Stromal cell of bone marrow (primary cell): Measurements from ENCODE around the gene MIA2.
"Not testable (repeated sequence)": the region's sequence is repeated elsewhere in the genome, so short reads cannot be mapped to it uniquely, and the experiment has no call there.

Experiments used
- DNase-seq: peaks from one replicate; pipeline ENCODE4 v3.0.0-alpha.2; 2012; ENCODE audit warnings: low read depth

MIA2 gene, protein sequence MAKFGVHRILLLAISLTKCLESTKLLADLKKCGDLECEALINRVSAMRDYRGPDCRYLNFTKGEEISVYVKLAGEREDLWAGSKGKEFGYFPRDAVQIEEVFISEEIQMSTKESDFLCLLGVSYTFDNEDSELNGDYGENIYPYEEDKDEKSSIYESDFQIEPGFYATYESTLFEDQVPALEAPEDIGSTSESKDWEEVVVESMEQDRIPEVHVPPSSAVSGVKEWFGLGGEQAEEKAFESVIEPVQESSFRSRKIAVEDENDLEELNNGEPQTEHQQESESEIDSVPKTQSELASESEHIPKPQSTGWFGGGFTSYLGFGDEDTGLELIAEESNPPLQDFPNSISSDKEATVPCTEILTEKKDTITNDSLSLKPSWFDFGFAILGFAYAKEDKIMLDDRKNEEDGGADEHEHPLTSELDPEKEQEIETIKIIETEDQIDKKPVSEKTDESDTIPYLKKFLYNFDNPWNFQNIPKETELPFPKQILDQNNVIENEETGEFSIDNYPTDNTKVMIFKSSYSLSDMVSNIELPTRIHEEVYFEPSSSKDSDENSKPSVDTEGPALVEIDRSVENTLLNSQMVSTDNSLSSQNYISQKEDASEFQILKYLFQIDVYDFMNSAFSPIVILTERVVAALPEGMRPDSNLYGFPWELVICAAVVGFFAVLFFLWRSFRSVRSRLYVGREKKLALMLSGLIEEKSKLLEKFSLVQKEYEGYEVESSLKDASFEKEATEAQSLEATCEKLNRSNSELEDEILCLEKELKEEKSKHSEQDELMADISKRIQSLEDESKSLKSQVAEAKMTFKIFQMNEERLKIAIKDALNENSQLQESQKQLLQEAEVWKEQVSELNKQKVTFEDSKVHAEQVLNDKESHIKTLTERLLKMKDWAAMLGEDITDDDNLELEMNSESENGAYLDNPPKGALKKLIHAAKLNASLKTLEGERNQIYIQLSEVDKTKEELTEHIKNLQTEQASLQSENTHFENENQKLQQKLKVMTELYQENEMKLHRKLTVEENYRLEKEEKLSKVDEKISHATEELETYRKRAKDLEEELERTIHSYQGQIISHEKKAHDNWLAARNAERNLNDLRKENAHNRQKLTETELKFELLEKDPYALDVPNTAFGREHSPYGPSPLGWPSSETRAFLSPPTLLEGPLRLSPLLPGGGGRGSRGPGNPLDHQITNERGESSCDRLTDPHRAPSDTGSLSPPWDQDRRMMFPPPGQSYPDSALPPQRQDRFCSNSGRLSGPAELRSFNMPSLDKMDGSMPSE (N-terminal part only)

DNA sequence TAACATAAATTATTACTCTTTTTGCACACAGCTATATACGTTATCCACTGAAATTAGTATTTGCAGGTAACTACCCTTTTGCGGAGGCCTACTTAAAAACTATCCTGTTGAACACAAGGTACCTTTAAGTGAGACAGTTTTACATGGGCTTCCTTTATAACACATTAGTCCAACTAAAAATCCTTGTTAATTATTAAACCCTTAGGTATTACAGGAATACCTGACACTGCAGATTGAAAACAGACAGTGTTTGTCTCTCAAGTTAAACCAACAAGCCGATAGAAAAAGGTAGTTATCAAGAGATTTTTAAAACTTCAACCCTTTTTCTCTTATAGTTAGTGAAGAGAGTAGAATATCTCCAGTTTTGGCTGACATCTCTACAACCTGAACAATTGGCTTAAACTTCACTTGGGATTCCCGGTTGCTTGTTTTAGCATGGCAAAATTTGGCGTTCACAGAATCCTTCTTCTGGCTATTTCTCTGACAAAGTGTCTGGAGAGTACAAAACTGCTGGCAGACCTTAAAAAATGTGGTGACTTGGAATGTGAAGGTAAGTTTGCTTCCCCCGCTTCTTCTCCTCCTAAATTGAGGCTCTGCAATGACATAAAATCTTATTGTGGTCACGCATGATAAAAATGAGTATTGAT, at the start of gene MIA2:
Gene MIA2 (plus strand): TSS at position 236 of the 647 bp plus-strand sequence. CDS start 200 bp downstream, at position 436.
- no peak for DNase-seq

DNA sequence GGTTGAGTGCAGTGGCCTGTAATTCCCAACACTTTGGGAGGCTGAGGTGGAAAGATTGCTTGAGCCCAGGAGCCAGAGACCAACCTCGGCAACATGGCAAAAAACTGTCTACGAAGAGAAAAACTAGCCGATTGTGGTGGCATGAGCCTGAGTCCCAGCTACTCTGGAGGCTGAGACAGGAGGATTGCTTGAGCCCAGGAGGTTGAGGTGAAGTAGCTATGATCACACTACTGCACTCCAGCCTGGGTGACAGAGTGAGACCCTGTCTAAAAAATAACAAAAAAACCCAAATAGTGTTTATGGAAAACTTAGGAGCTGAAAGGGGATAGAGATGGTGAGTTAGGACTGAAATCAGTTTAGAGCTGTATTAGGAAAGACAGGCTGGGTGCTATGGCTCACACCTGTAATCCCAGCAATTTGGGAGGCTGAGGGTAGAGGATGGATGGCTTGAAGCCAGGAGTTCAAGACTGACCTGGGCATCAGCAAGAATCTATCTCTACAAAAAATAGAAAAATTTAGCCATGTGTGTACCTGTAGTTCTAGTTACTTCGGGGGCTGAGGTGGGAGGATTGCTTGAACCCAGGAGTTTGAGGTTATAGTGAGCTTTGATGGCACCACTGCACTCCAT, 49.0 kb upstream of the MIA2 start:
- no peak for DNase-seq

DNA sequence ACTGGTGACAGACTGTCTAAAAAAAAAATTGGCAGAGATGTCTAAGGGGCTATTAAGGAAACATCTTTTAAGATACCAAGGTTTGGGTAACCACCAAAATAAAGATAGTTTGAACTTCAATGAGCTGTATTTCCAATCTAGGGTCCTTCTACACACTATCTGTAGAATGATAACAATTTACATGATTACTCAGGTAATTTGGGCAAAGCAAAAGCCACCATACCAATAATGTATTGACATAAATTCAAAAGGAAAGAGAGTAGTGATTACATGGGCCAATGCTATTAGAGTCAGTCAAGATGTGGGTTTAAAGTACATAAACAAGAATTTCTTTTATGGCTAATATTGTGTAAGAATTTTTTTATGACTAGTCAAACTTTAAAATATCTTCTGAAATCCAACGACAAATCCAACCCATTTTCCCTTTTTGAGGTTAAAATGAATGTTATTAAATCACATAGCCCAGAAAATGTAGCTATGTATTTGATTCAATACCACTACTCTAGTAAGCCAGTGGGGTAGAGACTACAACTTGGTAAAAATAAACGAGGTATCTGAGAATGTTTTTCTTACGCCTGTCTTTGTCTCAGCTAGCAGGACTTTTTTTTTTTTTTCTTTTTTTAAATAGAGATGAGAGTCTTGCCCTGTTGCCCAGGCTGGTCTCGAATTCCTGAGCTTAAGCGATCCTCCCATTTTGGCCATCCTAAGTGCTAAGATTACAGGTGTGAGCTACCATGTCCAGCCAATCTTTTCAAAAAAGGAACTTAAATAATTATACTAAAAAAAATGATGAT, 48.3 kb upstream of the MIA2 start:
- DNase-seq = no peak

DNA sequence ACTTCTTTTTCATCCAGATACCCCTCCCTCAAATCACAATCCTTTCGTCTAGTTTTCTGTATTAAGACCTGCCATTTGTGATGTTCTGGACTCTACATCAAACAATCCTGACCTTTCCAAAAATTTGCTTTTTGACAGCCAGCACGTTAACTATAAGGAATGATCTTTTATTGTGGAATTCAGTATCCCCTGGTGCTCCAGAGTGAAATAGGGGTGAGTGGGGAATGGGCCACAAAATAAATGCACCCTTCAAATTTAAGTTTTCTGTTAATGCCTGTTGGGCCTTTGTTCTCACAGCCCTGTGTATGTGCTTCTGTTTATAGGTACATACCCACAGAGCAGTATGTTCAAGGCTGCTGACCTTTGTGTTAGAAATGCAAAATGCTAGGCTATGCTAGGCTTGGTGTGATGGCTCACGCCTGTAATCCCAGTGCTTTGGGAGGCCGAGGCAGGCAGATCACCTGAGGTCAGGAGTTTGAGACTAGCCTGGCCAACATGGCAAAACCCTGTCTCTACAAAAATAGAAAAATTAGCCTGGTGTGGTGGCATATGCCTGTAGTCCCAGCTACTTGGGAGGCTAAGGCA, 46.7 kb upstream of the MIA2 start:
- DNase-seq = no peak

DNA sequence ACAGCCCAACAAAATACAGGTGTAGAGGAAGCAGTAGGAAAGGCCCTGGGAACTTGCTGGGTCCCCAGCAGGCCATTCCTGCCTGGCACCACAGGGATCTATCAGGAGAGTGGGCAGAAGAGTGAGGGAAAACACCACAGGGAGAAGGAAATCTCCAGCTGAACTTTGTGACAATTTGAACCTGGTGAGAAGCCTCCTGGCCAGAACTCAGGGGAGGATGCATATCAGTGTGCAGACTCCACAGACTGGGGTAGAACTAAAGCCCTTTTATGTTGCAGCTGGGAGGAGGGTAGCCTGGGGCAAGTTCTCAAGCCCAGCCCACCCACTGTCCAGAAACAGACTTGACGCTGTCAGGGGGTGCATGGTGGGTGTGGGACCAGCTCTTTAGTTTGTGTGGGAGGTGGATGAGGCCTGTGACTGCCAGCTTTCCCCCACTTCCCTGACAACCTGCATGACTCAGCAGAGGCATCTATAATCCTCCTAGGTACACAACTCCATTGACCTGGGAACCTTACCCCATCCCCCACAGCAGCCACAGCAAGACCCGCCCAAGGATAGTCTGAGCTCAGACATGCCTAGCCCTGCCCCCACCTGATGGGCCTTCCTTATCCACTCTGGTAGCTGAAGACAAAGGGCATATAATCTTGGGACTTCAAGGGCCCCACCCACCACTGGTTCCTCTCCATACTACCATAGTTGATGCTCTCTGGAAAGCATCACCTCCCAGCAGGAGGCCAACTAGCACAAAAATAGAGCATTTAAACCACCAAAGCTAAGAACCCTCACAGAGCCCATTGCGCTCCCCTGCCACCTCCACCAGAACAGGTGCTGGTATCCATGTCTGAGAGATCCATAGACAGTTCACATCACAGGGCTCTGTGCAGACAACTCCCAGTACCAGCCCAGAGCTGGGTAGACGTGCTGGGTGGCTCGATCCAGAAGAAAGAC, 29.8 kb upstream of the MIA2 start:
- DNase-seq = no peak

DNA sequence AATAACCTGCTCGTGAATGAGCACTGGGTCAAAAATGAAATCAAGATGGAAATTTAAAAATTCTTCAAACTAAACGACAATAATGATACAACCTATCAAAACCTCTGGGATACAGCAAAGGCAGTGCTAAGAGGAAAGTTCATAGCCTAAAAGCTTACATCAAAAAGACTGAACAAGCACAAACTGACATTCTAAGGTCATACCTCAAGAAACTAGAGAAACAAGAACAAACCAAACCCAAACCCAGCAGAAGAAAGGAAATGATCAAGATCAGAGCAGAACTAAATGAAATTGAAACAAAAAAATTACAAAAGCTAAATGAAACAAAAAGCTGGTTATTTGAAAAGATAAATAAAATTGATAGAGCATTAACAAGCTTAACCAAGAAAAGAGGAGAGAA, 26.3 kb upstream of the MIA2 start:
- DNase-seq = not testable (repeated sequence)

DNA sequence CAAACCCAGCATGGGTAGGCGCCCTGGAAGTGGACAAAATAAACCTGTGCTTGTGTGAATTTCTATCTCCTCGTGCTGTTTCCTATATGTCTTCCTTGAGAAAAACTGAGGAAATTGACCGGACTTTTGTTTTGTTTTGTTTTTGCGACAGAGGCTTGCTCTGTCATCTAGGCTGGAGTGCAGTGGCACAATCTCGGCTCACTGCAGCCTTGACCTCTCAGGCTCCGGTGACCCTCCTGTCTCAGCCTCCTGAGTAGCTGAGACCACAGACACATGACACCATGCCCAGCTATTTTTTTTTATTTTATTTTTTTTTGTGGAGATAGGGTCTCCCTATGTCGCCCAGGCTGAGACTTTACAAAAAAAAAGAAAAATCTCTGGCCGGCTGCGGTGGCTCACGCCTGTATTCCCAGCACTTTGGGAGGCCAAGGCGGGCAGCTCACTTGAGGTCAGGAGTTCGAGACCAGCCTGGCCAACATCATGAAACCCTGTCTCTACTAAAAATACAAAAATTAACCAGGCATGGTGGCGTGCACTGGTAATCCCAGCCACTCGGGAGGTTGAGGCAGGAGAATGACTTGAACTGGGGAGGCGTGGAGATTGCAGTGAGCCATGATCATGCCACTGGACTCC, 22.5 kb upstream of the MIA2 start:
- DNase-seq = no peak

DNA sequence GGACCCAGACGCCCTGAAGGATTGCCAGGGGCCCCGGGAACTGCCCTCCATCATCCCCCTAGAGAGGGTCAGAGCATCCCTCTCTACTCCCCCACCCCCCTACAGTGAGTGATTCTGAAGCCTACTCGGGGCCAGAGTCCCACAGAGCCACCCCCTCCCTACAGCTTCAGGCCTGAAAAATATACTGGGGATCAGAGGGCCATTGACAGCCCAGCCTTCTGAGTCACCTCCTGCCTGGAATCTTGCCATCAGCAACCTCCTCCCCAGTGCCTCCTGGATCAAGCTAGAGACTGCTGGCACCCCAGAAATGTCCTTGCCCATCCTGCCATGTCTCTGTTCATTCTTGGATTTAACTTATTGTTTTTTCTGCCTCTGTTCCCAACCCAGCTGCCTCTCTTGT, 21.7 kb upstream of the MIA2 start:
- no peak for DNase-seq

DNA sequence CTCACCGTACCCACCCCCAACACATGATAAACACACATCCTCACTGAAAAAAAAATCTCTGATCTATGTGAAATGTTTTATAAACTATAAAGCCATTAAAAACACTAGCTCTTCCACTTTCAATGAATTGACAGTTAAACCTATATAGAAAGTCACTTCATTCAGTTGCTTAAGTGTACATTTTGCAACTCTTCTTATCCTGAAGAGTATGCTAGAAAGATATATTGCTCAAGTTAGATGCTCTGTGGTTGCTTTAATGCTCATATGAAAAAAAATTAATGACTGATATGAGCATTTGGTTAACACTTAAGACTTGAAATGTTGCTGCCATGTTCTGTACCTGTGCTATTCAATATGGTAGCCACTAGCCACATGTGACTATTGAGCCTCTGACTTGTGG, 21.0 kb upstream of the MIA2 start:
- no peak for DNase-seq

DNA sequence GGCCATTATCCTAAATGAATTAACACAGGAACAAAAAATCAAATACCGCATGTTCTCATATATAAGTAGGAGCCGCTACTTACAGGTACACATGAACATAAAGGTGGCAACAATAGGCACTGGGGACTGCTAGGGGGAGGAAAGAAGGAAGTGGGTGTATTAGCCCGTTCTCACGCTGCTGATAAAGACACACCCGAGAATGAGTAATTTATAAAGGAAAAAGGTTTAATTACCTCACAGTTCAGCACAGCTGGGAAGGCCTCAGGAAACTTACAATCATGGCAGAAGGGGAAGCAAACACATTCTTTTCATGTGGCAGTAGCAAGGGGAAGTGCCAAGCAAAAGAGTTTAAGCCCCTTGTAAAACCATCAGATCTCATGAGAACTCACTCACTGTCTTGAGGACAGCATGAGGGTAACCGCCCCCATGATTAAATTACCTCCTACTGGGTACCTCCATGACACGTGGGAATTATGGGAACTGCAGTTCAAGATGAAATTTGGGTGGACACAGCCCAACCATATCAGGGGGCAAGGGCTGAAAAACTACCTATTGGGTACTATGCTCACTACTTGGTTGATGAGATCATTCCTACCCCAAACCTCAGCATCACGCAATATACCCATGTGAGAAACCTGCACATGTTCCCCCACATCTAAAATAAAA, 16.4 kb upstream of the MIA2 start:
- no peak for DNase-seq

DNA sequence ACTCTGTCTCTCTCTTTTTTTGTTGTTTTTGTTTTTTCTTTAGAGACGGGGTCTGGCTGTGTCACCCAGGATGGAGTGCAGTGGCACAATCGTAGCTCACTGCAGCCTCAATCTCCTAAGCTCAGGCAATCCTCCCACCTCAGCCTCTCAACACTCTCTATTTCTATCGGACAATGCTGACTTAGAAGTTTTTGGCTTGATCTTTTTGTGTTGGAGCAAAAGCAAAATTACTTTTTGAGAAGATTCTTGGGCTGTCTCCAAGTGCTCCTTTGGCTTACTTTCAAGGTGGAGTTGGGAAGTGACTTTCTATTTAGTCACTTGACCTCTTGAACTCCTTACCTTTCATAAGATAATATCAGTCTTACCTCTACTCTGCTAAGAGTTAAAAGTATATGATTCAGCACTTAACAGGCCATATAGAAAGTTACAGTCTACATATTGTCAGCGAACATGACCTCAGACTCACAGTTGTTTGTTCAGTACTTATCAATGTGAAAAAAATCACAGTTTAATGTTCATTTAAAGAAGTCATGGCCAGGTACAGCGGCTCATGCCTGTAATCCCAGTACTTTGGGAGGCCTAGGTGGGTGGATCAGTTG, 15.4 kb upstream of the MIA2 start:
- no peak for DNase-seq

DNA sequence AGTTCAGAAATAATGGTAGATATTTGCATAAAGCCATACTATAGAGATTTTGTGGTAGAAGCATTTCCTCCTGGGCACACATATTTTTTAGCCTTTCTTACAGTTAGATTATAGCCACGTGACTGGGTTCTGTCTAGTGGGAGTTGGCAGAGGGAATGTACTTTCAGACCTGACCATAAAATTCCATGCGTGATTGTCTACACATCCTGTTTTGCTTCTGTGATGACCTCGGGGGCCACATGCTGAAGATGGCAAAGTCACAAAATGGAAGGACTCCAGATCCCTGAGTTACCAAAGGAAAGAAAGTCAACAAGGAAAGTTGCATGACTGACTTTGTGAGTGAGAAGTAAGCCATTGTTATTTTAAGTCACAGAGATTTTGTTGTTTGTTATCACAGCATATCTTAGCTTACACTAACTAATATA, 14.6 kb upstream of the MIA2 start:
- DNase-seq = no peak

DNA sequence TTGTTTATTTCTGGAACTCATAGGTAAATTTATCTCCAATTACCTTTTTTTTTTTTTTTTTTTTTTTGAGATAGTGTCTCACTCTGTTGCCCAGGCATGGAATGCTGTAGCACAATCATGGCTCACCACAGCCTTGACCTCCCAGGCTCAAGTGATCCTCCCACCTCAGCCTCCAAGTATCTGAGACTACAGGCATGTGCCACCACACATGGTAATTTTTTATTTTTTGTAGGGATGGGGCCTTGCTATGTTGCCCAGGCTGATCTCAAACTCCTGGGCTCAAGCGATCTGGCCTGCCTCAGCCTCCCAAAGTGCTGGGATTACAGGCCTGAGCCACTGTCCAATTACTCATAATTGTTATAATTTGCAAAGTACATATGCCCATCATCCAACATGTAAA, 13.2 kb upstream of the MIA2 start:
- not testable (repeated sequence) for DNase-seq

DNA sequence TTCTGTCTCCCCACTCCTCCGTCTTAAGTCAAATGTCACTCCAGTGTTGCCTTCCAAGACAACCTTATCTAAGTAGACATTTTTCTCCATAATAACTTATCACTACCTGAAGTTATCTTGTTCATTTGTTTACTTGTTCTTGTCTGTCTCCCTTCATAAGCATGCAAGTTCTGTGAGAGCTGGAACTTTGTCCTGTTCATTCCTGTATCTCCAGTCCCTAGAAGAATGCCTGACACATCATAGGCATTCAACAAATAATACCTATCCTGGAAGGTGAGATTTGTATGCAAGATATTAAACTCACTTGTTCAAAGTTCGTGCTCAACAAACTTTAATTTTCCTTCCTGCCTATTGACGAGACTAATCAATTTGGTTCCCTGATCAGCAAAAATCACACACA, 5.7 kb upstream of the MIA2 start:
- no peak for DNase-seq

DNA sequence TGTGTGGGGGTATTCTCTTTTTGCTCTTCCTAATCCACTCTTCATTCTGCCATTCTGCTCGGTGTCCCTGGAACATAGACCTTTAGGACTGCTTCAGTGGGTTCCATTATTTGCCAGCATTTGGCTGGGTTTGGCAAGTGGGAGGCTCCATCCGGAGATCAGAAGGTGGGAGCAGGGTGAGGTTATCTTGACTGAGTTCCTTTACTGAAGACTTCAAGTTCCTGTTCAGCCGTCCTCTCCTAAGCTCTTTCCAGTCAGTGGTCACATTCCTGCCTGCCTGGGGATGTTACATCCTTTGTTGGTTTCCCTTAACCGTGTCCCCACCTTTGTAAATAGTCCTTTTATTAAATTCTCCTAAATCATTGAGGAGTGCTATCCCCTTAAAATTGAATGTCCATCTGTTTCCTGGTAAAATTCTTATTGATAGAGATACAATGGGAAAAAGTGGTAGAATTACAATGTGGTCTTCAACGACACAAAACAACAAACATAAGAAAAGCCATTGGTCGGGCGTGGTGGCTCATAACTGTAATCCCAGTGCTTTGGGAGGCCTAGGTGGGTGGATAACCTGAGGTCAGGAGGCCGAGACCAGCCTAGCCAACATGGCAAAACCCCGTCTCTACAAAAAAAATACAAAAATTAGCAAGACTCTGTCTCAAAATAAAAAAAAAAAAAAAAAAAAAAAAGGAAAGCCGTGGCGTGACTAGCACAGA, 5.0 kb upstream of the MIA2 start:
- DNase-seq = no peak

DNA sequence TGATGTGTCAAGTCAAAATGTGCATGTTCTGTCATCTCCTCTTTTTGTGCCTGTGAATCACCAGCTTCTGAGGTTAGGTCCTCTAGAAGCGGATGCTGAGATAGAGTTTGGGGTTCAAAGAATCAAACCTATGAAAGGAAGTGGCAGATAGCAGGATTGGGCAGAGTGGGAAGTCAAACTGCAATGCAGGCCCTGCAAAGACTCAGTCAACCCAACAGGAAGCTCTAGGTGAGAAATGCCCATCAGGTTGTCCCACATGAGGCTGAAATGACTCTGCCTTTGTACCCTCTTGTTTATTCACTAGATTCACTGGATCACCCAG, 4.5 kb upstream of the MIA2 start:
- no peak for DNase-seq

DNA sequence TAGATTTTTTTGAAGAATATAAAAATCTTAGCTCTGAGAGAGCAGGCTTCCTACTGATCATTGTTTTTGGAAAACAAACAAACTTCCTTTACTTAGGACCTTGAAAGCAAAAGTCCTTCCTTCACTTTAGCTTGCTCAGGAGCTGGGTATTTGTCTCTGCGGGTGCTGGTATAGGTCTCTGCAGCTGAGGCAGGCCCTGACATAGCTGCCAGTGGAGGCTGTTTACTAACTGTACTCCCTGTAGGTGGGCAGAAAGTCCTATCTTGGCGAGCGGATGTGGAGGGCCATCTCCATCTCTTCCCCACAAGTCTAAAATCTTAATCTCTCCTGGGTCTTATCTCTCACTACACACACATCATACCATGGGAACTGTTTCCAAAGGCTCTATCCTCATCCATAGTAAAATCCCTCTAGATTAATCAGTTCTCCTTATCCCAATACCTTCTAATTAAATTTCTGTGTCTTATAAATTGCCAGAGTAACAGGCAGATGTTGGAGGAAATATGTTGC, 4.1 kb upstream of the MIA2 start:
- DNase-seq = no peak
